HG02623 (cell line): ENCODE measurements around the gene PNPLA1.

Source experiments
- ATAC-seq: cut with Tn5 transposase; IDR thresholded peaks from one replicate; pipeline ENCODE4 v1.9.1; 2021; ENCODE audit warnings: moderate library complexity; ENCODE audit not compliant: unreplicated experiment

The PNPLA1 gene

DNA sequence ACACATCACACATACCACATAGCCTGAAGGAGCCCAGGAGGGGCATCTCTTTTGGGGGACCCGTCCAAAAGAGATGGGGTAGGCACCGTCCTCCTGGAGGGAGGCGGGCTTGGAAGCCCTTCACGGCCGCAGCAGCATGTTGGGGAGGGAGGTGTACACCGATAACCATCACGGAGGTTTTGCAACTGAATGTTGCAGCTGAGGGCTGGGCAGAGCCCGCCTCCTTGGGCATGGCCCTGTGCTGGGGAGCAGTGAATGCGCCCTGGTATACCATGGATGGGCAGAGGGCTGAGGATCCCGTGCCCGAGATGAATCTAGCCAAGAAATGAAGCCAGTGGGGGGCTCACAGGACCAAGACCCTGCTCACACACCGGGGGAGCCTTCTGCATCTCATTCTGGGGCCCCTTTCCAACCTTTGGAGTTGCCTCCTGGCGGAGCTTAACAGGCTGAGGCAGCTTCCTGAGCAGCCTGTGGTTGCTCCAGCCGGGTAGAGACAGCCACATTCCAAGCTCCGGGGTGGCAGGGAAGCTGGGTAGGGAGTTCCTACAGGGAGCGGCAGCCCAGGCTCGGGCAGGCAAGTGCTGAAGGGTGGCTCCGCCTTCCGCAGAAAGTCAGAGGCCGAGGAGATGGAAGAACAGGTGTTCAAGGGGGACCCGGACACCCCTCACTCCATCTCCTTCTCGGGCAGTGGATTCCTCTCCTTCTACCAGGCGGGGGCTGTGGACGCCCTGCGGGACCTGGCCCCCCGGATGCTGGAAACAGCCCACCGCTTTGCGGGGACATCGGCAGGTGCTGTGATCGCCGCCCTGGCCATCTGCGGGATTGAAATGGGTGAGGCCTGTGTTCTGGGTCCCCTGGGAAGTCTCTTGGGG is at the start of gene PNPLA1:
Gene PNPLA1 (plus strand): TSS at position 227 of the 872 bp plus-strand sequence. CDS start 400 bp downstream, at position 627.
- no peak for ATAC-seq

- ATAC-seq, result no peak
These were observed 49.6 kb upstream of the PNPLA1 start for GRCh38 chr6:36220226-36220625.

DNA sequence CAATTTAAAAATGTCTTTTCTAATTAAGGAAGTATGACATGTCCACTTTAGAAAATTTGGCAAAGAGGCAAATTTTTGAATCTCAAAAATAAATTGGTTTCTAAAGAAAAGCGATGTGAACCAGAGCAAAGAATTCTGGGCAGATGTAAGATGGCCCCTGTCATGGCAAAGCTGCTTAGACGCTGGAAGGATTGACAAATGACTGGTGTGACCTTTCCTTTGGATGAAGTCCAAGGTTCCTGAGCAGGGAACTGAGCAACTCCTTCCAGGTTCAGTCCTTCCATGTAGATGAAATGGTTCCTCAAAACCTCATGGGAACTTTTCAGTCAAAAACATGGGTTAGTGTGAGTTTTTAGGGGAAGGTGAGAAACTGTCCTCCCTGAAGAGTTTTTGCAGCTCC is 48.2 kb upstream of the PNPLA1 start:
- ATAC-seq, result no peak

DNA sequence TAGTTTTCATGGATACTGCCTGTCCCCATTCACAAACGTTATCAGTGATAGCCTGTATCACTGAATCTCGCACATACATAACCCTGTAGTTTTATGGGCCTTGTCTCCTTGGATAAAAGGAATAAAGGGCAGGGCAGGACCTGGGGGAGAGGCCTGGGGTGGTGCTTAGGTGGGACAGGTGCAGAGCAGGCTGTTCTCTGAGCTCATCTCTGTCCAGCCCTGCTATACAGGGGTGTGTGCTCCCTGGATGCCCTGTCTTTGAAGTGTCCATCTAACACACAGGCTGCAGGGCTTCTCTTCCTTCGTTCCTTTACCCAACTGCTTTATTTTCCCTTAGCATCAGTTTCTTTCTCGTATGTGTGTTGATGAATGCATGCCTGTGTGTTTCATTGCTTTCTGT is 46.9 kb upstream of the PNPLA1 start:
- ATAC-seq, result no peak

GRCh38 chr6:36223706-36224105 is 46.2 kb upstream of the PNPLA1 start:
- no peak for ATAC-seq

DNA sequence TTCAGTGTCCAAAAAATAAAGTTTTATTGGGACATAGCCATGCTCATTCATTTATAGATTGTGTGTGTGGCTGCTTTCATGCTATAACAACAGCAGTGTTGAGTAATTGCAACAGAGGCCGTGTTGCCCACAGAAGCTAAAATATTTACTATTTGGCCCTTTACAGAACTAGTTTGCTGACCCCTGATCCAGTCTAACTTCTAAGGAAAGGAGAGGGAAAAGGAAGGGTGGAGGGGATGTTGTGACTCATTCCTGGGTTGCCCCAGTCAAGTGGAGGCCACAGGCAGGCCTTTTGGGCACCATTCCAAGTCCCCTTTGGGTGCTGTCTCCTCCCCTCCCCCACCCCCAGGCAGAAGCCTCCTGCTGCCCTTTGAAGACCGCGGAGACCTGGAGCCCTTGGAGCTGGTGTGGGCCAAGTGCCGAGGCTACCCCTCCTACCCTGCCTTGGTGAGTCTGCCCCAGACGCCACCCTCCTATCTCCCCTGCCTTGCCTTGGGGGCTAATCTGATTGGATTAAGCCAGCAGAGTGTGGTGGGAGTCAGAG is 44.9 kb upstream of the PNPLA1 start:
- no peak for ATAC-seq

- ATAC-seq, result no peak
These were observed 43.3 kb upstream of the PNPLA1 start for GRCh38 chr6:36226438-36227047.

GRCh38 chr6:36227379-36228228 is 42.3 kb upstream of the PNPLA1 start:
- ATAC-seq, result no peak

DNA sequence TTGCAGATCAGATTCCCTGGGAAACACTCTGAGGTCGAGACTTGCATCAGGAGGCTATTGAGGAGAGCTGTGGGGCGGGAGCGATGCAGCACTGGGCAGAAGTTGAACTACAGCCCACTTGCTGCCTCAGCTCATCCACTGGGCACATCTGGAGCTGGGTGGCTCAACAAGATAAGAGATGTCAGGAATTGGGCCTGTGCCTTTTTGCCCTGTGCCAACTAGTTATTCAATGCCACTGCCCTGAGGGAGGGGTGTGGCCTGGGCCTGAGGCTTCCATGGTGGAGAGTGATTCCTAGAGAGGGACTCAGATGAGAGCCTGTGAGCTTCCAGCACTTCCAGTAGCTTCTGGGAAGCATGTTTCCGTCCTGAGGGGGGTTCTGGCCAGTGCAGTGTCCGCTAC is 40.6 kb upstream of the PNPLA1 start:
- ATAC-seq, result no peak

- ATAC-seq, result no peak
These were observed 39.5 kb upstream of the PNPLA1 start for GRCh38 chr6:36230371-36230770.

DNA sequence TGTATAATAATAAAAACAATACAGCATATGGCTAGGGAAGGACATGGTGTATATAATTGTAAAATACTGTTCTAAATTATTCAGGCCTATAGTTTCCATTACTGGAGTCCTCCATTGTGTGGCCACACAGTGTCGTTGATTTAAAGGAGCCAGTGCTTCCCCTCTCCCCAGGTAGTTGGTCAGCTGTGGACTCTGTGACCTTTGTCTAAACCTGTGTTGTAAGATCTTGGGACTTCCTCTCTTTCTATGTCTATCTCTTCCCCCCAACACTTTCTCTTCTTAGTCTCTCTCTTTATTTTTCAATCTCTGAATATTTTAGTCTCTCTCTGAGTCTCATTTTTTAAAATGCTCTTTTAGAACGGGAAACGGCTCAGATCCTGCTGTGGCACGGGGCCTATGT is 37.7 kb upstream of the PNPLA1 start:
- no peak for ATAC-seq

- ATAC-seq, result no peak
These were observed 34.6 kb upstream of the PNPLA1 start for GRCh38 chr6:36235309-36235708.

DNA sequence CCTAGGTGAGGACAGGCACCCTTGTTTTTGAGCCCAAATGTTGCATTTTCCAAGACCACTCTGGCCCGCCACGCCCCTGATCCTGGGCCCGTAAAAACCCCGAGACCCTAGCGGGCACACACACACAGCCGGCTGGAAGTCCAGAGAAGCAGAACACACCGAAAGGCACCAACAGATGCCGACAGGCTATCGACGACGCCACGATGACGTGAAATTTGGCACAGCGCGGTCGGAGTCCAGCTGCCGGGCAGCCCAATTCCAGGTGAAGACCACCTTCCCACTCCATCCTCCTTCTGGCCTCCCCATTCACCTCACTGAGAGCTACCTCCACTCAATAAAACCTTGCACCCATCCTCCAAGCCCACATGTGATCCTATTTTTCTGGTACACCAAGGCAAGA is 34.0 kb upstream of the PNPLA1 start:
- ATAC-seq, result no peak

GRCh38 chr6:36239774-36240173 is 30.1 kb upstream of the PNPLA1 start:
- ATAC-seq, result no peak

- ATAC-seq, result peak; percentile 52
These were observed 28.1 kb upstream of the PNPLA1 start for GRCh38 chr6:36241728-36242127.

DNA sequence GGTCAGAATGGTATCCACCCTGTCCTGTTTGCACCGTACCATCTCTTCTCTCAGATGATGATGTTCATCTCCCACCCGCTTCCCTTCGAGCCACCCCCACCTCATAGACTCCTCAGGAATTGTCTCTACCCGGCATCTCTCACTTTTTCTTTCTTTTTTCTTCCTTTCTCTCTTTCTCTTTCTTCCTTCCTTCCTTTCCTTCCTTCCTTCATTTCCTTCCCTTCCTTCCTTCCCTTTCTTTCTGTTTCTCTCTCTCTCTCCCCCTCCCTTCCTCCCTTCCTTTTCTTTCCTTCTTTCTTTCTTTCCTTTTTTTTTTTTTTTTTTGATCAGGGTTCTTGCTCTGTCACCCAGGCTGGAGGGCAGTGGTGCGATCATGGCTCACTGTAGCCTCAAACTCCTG is 27.7 kb upstream of the PNPLA1 start:
- ATAC-seq, result no peak

GRCh38 chr6:36242626-36243025 is 27.2 kb upstream of the PNPLA1 start:
- no peak for ATAC-seq

GRCh38 chr6:36243562-36244212 is 26.2 kb upstream of the PNPLA1 start:
- ATAC-seq, result no peak

DNA sequence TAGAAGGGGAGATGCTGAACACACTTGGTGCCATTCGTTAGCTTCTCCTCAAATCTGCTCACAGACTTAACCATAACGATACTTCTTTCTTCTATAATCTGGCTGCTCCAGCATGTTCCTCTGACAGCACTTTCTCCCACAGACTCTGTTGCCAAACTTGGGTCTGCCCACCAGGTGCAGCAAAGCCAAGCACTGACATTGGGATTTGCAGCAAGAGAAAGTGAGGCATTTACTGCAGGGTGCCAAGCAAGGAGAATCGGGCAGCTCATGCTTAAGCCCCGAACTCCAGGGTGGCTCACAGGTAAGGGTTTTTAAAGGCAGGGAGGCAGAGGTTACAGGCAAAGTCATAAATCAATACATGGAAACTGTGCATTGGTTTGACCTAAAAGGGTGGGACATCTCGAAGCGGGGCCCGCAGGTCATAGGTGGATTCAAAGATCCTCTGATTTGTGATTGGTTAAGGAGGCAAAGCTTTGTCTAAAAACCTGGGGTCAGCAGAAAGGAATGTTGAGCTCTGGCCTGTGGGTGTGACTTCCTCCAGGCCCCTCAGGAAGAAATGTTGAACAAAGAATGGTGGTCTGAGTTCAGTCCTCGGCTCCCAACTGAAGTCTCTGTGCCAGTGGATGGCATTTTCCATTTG is 25.1 kb upstream of the PNPLA1 start:
- no peak for ATAC-seq

DNA sequence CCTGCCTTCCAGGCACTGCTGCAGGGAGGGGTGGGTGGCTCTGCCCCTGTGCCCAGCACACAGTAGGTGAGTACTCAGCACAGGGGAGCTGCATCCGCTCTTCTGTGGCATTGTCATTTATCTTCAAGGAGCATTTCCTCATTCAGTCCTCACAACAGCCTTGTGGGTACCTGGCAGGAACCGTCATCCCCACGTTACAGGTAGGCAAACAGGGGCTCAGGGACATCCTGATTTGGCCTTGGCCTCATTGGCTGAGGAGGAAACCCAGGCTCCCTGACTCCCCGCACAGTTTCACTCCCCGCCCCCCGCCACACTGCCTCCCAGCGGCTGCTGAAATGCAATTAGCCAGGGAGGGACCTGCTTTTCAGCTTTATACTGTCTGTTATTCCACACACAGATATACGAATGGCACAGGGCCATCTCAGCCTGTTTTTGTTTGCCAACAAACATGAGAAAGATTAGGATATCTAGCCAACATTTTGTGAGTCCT is 24.2 kb upstream of the PNPLA1 start:
- ATAC-seq, result no peak
